Fibroblast of skin of left quadriceps (primary cell): ENCODE data around the gene IRX2.

ENCODE experiments used
- DNase-seq, 2 experiments: peaks; one replicate each; pipeline ENCODE4 v3.0.0-alpha.2; 2013; ENCODE audit warnings: low read depth in 2 of 2

The IRX2 gene

DNA sequence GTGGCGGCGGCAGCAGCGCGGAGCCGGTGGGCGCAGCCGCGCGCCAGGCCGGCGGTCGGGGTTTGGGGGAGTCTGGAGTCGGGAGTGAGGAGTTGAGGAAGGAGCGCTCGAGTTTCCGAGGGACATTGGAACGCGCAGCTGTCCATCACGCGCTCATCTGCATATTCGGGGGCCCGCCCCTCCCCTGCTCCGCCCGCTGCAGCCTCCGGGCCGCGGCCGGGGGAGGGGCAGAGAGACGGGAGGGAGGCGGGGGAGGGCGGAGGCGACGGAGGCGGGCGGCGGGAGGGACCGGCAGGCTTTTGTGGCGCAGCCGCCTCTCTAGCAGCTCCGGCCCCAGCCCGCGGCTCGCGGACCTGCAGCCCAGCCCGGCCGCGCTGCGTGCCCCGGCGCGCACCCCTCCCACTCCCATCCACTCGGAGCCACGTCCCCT, at the start of gene IRX2:
IRX2 (minus strand) TSS at position 86 of the 430 bp plus-strand sequence. CDS start 264 bp downstream, outside the sequence.
- DNase-seq, result peak; percentile 96

GRCh38 chr5:2800035-2800434, 48.6 kb upstream of the IRX2 start:
- no peak for DNase-seq

GRCh38 chr5:2797981-2798380, 46.5 kb upstream of the IRX2 start:
- DNase-seq, result peak in 1 of 2 experiments; percentile 7

DNA sequence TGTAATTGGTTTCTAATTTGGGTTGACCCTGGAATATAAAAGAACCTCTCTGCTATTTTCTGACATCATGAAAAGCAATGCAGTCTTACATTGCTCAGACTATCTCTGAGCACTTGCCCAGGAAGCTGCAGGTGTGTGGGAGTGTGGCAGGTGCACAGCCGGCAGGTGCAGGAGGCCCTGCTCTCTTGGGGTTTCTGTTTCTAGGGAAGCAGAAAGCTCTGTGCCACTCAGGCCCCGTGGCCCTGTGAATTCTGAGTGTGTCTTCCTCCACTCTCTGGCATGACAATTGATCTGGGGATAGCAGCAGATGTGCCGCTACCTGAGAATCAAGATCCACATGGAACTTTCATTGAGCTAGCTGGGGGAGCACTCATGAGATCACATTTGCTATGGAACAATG, 45.7 kb upstream of the IRX2 start:
- no peak for DNase-seq

- no peak for DNase-seq
Measured at GRCh38 chr5:2783223-2783622, 31.7 kb upstream of the IRX2 start.

DNA sequence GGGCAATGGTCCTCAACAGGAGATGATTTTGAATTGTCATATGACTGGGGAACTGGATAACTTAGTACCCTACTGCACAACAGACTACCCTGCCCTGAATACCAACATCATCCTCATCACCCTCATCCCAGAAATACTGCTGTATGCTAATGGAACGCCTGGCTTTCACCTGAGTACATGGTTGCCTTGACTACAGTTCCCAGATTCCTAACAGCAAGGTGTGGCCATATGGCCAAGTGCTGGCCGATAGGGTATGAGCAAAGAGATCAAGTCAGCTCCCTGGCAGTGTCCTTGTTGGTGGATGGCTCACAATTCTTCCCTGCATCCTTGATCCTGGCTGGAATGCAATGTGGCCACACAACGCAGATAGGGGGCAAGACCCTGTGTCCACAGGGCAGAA, 31.2 kb upstream of the IRX2 start:
- DNase-seq, result no peak

DNA sequence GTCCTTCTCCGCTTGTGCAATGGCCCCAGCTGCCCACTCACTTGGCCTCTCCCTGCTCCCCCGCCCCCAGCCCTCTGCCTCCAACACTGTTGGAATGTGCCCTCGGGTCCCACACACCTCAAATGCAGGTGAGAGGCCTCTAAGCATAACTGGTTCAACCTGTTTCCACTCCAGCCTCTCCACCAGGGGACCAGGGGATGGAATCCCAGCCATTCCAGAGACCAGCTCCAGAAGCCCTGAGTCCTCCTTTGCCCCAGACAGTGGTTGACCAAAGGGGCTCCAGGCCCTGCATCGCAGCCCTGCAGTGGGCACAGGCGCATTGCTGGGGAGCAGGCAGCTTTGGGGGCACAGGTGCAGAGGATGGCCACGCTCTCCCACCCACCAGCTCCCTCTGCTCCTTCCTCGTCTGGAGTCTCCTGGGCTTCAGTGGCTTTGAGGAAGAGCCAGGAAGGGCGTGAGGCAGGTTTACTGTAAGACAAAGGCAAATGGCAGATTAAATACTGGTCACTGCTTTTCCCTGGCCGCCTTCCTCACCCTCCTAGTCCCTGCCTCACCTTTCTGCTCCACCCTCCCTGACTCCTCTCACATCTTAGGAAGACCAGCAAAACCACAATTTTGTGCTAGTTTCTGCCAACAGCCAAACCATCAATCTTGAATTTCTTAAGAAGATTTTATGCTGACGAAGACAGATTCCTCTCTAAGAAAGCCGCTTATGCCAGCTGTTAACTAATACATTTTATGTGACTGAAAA, 29.1 kb upstream of the IRX2 start:
- DNase-seq, result no peak

DNA sequence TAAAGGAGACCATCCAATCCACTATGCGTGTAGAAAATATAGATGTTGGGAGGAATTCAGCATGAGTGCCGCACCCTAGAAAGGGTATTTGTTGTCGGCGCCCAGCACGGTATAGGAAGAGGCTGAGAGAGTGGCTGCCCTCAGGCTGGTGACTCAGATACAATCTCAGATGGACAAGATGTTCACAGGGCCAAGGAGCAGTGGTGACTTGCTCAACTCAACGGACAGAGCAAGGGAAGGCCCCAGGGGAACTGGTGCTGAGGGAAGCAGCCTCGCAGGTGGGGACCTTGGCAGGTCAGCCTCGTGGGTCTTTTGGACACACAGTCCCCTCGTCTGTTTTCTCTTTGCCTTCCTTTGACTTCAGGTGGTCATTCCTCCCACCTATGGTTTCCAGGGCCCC, 28.0 kb upstream of the IRX2 start:
- no peak for DNase-seq

DNA sequence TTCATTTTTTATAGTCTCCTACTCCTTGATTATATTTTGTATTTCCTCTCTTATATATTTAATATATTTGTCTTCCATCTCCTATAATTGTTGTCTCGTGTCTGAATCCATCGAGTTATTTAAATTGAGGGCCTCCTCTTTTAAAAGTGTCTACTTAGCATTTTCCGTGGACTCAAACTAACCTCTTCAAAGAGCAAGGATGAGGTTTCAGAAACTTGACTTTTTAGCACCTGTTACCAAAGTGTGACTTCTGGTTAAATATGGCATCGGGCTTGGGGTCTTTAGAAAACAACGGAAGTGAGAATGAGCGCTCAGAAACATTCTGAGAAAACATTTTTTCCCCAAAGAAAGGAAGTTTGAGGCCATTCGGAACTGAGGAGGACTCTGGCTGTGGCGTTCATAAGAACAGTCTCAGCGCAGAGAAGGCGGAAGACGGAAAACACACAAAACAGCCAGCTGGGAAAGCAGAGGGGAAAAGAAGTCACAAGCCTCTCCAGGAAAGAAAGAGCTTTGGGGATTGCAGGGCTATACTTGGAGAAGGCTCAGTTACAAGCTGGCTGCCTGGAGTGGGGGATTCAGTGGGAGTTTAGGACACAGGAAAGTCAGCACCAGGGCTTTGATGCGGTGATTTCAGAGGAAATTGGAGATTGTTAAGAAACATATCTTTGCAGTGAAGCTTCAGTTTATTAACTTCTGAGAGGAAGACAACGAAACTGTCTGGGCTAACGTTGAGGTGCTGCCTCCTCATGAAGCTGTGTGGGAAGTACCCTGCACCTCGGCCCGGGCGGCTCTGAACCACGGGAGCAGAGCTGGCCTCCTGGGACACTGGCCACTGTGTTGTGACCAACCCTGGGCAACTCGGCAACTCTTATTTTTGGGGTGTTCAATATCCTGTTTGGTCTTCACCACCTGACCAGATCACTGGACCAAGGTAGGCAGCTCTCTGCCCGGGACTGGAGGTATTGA, 25.1 kb upstream of the IRX2 start:
- DNase-seq, result no peak

DNA sequence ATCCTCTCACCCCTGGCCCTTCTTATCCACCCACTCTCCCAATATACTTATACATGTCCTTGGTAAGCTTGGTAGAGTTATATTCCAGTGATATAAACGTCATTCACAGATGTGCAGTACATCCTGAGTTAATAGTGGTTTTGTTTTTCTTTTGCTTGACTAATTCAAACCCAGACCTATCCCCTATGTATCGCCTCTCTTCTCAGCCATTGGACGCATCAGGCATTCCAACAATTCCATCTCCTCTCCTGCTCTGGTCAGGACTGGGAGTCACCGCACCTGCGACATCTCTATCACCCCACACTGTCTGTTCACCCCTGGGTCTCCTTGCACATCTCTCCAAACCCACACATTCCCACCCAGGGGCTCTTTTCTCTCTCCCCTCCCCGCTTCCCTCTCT, 21.9 kb upstream of the IRX2 start:
- DNase-seq, result no peak

- no peak for DNase-seq
Measured at GRCh38 chr5:2767089-2767488, 15.6 kb upstream of the IRX2 start.

- no peak for DNase-seq
Measured at GRCh38 chr5:2764581-2764980, 13.1 kb upstream of the IRX2 start.

DNA sequence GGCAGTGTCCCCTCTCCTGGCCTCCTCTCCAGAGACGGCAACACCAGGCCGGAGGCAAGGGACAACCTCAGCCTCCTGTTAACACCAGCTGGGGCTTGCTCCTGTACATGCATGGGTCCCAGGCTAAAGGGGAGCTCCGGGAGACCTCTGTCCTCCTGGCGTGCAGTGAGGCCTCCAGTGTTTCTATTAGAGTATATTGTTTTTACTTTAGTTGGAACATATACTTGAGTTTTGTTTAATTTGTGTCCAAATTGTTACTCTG, 12.0 kb upstream of the IRX2 start:
- no peak for DNase-seq

DNA sequence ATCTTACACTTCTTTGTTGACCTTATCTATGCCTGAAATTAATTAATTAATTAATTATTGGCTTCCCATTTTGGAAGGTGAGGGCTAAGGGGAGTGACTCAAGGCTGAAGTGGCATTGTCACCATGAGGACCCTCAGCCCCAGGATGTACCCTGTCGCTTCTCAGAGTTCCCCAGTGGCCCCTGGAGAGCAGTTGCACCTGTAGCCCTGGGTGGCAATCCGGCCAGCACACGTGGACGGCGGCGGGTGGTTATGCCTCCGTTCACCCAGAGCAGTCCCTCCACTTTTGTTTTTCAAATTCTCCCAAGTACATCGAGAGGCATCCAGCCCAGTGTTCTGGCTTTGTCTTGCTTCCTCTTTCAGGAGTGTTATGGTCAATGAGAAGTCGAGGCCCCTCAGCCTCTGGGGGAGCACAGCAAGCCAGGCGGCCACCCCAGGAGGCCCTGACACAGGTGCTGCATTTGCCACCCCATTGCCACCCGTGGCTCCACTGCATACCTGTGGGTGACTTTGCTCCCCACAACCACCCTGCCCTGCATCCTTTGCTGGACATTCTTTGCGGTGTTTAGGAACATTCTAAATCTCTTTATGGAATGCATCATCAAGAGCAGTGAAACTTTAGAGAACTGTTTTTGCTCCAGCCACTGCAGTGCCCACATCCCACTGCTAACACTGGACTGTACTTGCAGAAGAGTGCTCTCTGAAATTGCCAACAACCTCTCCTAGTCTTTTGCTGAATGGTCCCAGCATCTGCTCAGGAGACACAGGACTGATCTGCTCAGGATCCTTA, 11.5 kb upstream of the IRX2 start:
- no peak for DNase-seq

- no peak for DNase-seq
Measured at GRCh38 chr5:2761921-2762488, 10.5 kb upstream of the IRX2 start.

DNA sequence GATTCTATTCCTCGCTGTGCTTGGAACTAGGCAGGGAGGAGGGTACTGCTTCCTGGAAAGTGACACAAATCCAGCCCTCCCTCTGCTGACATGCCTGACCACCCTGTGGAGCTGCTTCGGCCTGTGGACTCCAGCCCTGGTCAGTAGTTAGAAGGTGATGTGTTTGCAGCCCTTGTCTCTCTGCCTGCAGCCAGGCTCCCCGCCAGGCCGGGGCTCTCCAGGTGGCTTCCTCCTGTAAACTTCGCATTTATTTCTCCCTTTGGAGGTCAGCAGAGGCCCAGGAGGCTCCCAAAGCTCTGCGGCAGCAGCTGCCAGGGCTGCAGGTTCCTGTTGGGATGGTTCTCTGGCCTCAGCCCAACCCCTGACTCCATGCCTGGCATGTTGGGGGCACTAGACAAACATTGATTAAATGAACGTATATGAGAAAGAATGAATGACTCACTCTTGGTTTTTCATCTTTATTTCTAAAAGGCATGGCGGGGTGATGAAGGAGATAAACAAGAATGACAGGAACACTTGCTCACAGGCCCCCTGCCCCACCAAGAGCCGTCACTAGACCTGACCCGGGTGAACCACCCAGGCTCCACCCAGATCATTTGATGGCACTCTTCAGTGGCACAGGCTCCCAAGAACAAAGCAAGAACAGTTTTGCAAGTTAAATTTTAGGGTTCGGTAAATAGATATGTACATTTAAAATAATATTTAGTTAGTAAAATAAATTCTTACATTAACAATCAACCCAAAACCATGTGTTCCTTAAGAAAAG, 8.4 kb upstream of the IRX2 start:
- no peak for DNase-seq

DNA sequence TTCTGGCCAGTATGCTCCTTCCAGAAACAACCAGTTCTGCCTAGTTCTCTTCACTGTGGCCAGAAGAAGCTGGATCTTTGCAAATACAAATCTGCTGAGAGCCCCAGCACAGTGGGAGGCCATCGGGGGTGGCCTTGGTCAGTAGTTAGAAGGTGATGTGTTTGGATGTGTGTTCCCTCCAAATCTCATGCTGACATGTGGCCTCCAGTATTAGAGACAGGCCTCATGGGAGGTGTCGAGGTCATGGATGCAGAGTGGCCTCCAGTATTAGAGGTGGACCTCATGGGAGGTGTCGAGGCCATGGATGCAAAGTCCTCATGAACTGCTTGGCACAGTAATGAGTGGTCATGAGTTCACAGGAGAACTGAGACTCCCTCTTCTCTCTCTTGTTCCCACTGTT, 7.6 kb upstream of the IRX2 start:
- no peak for DNase-seq

DNA sequence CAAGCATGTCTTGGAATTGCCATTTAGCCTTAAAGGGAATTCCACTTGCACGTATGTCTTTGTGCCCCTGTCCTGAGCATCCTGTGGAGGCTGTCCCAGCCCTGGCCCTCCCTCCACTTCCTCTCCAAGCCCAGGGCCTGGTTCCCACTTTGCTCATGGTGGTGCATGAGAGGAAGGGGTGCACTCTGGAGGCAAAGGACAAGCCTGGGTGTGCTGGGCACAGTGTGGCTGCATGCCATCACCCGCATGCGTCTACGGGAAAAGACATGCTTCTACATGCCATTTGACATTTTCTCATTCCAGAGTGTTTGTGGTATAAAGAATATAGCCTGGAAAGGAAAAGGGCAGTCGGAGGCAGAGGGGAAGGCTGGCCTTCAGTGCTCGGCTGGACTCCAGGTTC, 7.2 kb upstream of the IRX2 start:
- no peak for DNase-seq

GRCh38 chr5:2757563-2758351, 6.3 kb upstream of the IRX2 start:
- no peak for DNase-seq
